ENCODE data around the gene THBS1.
A peak's percentile ranks its signal among the peaks of the same experiment; 100 is the strongest.

Gene THBS1

DNA sequence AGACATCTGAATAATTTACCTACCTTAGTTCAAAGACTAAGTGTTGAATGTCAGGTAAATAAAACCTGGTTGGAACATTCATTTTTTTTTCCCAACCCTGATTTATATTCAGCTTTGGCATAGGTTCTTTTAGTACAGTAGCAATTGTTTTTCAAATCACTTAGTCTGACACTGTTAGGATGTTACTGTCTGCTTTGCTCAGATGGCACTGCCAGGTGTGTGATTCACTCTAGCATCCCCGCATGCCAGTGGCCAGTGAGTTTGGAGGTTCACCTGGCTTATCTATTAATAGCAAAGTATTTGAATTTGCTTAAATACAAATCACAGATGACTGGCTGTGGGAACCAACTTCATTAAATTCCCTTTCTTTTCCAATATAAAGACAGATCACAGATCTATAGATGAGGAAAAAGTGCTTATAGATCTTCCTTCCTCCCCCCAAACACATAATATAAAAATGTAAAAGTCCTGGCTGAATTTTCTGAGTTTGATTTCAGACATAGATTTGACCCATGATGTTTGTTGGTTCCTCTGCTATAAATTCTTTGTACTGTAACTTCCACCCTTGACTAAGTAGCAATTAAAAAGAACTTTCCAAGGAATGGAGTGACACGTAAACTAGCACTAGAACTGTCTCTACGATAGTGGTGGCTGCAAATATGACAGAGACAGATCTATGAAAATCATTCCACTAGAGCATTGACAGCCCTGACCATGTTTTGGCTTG, 3.9 kb downstream of the THBS1 start:
- no peaks in the 10 kb centered on the region for H3K9me3 ChIP-seq (replicated peaks; ENCODE audit: low read length)
- peaks cover 76% of the 10 kb centered on the region for H3K36me3 ChIP-seq (ENCODE audit: insufficient read depth, low read length)
- peaks cover 34% of the 10 kb centered on the region for H3K4me1 ChIP-seq (ENCODE audit: control insufficient read depth, insufficient read depth, low read length)
- peak overlapping the region; percentile 83 for H3K4me3 ChIP-seq (ENCODE audit: low read length)
- peak overlapping the region; percentile 82 for H3K4me2 ChIP-seq (ENCODE audit: low read length)
- H3K9ac ChIP-seq (ENCODE audit: low read depth, low read length) = peak overlapping the region; percentile 83
- no peaks in the 10 kb centered on the region for H3K27me3 ChIP-seq (ENCODE audit: control insufficient read depth, insufficient read depth, low read length)

DNA sequence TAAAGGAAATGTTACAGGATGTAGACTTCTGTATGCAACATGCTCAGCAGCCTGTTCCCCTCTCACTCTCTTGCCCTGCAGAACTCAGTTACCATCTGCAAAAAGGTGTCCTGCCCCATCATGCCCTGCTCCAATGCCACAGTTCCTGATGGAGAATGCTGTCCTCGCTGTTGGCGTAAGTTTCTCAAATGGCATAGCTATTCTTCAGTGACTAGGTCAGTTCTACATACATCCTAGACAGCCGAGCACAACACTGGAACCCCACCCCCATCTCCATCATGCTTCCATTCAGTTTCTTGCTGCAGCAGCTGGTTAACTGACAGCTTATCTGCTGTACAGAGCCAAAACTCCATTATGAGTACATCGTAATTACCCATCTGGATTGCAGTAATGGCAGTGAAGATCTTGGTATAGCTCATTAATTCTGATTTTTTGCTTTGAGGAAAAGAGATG, 4.5 kb downstream of the THBS1 start:
- peak overlapping the region; percentile 83 for H3K9ac ChIP-seq (ENCODE audit: low read depth, low read length)
- no peaks in the 10 kb centered on the region for H3K27me3 ChIP-seq (ENCODE audit: control insufficient read depth, insufficient read depth, low read length)
- H3K36me3 ChIP-seq (ENCODE audit: insufficient read depth, low read length) = peaks cover 82% of the 10 kb centered on the region
- peaks cover 33% of the 10 kb centered on the region for H3K4me1 ChIP-seq (ENCODE audit: control insufficient read depth, insufficient read depth, low read length)
- H3K4me2 ChIP-seq (ENCODE audit: low read length) = peak overlapping the region; percentile 82
- H3K4me3 ChIP-seq (ENCODE audit: low read length) = peak overlapping the region; percentile 83
- no peaks in the 10 kb centered on the region for H3K9me3 ChIP-seq (replicated peaks; ENCODE audit: low read length)

DNA sequence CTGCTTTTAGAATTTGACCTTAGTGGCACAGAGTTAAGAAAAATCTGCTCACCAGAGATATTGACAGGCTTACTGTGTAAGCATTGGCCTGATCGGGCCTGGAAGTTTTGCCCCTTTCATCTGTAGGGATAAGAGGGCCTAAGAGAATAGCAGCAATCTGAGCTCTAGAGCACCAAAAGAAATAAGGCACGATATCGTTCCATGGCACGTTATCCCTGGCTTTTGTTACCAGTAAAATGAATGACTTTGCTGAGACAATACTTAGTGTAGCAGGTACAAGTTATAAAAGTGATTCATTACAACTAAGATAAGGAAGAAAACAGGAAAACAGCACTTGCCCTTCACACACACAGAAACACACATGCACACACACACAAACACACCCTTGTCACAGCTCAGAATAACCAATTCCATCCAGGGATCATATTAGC, 5.0 kb downstream of the THBS1 start:
- Histone ChIP-seq H3K4me3 (ENCODE audit: low read length) (peak overlapping the region; percentile 83), H3K9me3 (replicated peaks; ENCODE audit: low read length) (no peaks in the 10 kb centered on the region), H3K9ac (ENCODE audit: low read depth, low read length) (peak overlapping the region; percentile 83), H3K4me1 (ENCODE audit: control insufficient read depth, insufficient read depth, low read length) (peaks cover 33% of the 10 kb centered on the region), H3K4me2 (ENCODE audit: low read length) (peak overlapping the region; percentile 82), H3K27me3 (ENCODE audit: control insufficient read depth, insufficient read depth, low read length) (no peaks in the 10 kb centered on the region), H3K36me3 (ENCODE audit: insufficient read depth, low read length) (peaks cover 87% of the 10 kb centered on the region)

DNA sequence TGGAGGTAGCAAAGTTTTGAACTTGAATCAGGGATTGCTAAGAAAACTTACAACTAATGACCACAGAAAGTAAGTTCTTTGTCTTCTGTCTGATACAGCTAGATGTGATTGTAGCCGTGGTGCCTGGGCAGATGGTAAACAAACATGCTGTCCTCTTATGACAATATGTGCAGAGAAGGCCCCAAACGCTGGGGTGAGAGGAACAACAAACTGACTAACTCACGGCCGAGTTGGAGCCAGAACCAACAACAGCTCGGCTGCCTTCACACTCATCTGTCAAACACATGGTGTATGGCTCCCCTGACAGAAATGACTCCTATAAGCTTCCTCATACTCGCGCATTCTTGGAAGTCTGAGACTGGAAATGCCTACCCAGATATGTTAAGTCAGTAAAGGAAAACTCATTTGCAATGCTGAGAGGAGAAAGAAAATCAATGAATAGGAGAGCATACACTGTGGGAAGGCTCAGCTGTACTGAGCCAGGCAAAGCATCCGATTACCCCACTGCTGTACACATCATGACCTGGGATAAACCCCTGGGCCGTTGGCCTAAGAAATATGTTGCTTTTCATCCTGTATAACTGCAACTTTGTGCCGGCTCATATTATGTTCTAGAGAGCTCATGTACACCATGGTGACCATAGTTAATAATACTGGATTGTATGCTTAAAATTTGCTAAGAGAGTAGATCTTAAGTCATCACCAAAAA, 5.7 kb downstream of the THBS1 start:
- peak overlapping the region; percentile 82 for H3K4me2 ChIP-seq (ENCODE audit: low read length)
- H3K4me3 ChIP-seq (ENCODE audit: low read length) = peak overlapping the region; percentile 83
- peak overlapping the region; percentile 83 for H3K9ac ChIP-seq (ENCODE audit: low read depth, low read length)
- no peaks in the 10 kb centered on the region for H3K9me3 ChIP-seq (replicated peaks; ENCODE audit: low read length)
- peaks cover 38% of the 10 kb centered on the region for H3K4me1 ChIP-seq (ENCODE audit: control insufficient read depth, insufficient read depth, low read length)
- peaks cover 93% of the 10 kb centered on the region for H3K36me3 ChIP-seq (ENCODE audit: insufficient read depth, low read length)
- H3K27me3 ChIP-seq (ENCODE audit: control insufficient read depth, insufficient read depth, low read length) = no peaks in the 10 kb centered on the region

DNA sequence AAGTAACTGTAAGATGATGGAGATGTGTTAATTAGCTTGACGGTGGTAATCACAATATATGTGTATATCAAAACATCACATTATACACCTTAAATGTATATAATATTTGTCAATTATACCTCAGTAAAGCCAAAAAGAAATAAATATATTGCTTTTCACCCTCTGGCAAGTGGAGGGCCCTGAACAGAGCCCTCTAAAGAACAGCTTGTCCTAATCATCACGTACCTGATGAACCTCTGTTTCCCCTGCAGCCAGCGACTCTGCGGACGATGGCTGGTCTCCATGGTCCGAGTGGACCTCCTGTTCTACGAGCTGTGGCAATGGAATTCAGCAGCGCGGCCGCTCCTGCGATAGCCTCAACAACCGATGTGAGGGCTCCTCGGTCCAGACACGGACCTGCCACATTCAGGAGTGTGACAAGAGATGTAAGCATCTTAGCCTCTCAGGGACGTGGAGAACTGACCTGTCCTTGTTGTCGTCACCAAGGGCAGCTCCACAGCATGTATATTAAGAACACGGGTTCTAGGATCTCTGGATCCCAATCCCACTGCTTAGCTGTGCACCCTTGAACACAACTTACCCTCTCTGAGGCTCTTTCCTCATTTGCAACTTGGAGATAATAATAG, 6.3 kb downstream of the THBS1 start:
- Histone ChIP-seq H3K36me3 (ENCODE audit: insufficient read depth, low read length) (peaks cover 98% of the 10 kb centered on the region), H3K4me1 (ENCODE audit: control insufficient read depth, insufficient read depth, low read length) (peaks cover 37% of the 10 kb centered on the region), H3K27me3 (ENCODE audit: control insufficient read depth, insufficient read depth, low read length) (no peaks in the 10 kb centered on the region), H3K9ac (ENCODE audit: low read depth, low read length) (peak overlapping the region; percentile 83), H3K9me3 (replicated peaks; ENCODE audit: low read length) (no peaks in the 10 kb centered on the region), H3K4me3 (ENCODE audit: low read length) (peak overlapping the region; percentile 83), H3K4me2 (ENCODE audit: low read length) (peak overlapping the region; percentile 82)

DNA sequence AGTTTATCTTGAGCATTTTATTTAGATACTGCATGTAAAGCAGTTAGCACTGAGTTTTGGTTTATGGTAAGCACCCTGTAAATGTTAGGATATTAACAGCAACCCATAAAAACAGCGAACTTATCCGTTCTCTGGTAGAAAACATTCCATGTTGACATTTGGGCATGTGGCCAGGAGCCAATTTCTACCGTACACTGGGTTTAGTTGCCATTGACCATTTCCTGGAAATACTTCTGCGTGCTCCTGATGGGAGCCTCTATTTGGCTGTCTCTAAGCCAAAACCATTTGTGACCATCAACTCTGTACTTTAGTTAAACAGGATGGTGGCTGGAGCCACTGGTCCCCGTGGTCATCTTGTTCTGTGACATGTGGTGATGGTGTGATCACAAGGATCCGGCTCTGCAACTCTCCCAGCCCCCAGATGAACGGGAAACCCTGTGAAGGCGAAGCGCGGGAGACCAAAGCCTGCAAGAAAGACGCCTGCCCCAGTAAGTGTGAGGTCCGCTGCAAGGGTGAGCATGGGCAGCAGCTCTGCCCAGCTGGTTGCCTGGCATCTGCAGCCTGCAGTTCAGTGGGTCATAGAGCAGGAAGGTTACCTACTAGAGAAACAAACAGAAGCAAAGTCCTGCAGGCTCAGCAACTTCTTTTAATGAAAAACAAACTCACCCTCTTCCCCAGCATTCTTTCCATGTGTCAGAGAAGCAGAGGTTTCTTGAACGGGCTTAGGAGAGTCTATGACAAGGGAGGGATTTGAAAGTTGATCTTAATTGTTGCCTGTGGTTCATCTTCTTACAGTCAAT, 7.1 kb downstream of the THBS1 start:
- peaks cover 98% of the 10 kb centered on the region for H3K36me3 ChIP-seq (ENCODE audit: insufficient read depth, low read length)

DNA sequence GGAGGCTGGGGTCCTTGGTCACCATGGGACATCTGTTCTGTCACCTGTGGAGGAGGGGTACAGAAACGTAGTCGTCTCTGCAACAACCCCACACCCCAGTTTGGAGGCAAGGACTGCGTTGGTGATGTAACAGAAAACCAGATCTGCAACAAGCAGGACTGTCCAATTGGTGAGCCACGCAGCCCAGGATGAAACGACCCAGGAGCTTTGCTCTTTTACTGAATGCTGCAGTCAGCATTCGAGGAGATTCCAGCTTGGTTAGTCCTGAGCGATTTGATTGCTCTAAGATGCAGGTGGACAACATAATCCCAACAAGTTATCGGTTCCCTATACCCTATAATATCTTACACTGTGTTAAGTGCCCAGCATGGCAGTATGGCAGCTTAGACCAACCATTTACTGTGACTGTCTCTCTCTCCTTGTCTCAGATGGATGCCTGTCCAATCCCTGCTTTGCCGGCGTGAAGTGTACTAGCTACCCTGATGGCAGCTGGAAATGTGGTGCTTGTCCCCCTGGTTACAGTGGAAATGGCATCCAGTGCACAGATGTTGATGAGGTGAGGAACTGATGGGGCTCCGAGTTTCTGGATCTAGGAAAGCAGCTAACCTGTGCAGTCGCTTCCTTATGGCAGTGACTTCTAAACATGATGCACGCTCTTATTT, 7.8 kb downstream of the THBS1 start:
- H3K9ac ChIP-seq (ENCODE audit: low read depth, low read length) = peak overlapping the region; percentile 43
- peak overlapping the region; percentile 83 for H3K4me3 ChIP-seq (ENCODE audit: low read length)
- H3K4me1 ChIP-seq (ENCODE audit: control insufficient read depth, insufficient read depth, low read length) = peaks cover 36% of the 10 kb centered on the region
- H3K36me3 ChIP-seq (ENCODE audit: insufficient read depth, low read length) = peaks cover 100% of the 10 kb centered on the region
- peak overlapping the region; percentile 82 for H3K4me2 ChIP-seq (ENCODE audit: low read length)
- no peaks in the 10 kb centered on the region for H3K9me3 ChIP-seq (replicated peaks; ENCODE audit: low read length)
- no peaks in the 10 kb centered on the region for H3K27me3 ChIP-seq (ENCODE audit: control insufficient read depth, insufficient read depth, low read length)

More for the DNA sequence above, 7.1 kb downstream of the THBS1 start:
- Histone ChIP-seq H3K4me3 (ENCODE audit: low read length) (peak overlapping the region; percentile 83), H3K9me3 (replicated peaks; ENCODE audit: low read length) (no peaks in the 10 kb centered on the region), H3K4me1 (ENCODE audit: control insufficient read depth, insufficient read depth, low read length) (peaks cover 35% of the 10 kb centered on the region), H3K27me3 (ENCODE audit: control insufficient read depth, insufficient read depth, low read length) (no peaks in the 10 kb centered on the region), H3K4me2 (ENCODE audit: low read length) (peak overlapping the region; percentile 82), H3K9ac (ENCODE audit: low read depth, low read length) (peak overlapping the region; percentile 83)

DNA sequence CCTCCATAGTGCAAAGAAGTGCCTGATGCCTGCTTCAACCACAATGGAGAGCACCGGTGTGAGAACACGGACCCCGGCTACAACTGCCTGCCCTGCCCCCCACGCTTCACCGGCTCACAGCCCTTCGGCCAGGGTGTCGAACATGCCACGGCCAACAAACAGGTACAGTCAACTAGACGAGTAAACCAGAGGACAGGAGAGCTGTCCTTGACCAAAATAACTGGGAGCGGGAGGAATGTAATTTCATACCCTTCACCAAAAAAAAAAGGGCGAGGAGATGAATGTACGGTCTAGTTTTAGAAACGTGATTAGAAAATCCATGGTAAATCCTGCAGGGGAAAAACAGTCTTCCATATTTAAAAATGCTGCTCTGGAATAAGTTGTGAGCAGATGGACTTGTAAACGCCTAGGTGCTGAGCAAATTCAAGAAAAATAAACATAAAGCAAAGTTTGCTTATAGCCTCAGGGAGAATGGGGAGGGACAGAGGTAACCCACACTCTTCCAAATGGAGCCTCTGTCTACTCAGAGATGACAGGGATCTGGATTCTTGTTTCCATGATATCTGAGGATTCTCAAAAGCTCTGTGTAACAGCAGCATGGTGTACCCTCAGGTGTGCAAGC, 8.4 kb downstream of the THBS1 start:
- Histone ChIP-seq H3K4me3 (ENCODE audit: low read length) (peak overlapping the region; percentile 83), H3K27me3 (ENCODE audit: control insufficient read depth, insufficient read depth, low read length) (no peaks in the 10 kb centered on the region), H3K4me1 (ENCODE audit: control insufficient read depth, insufficient read depth, low read length) (peaks cover 36% of the 10 kb centered on the region), H3K9me3 (replicated peaks; ENCODE audit: low read length) (no peaks in the 10 kb centered on the region), H3K4me2 (ENCODE audit: low read length) (peak overlapping the region; percentile 82), H3K9ac (ENCODE audit: low read depth, low read length) (peak overlapping the region; percentile 43), H3K36me3 (ENCODE audit: insufficient read depth, low read length) (peaks cover 100% of the 10 kb centered on the region)

DNA sequence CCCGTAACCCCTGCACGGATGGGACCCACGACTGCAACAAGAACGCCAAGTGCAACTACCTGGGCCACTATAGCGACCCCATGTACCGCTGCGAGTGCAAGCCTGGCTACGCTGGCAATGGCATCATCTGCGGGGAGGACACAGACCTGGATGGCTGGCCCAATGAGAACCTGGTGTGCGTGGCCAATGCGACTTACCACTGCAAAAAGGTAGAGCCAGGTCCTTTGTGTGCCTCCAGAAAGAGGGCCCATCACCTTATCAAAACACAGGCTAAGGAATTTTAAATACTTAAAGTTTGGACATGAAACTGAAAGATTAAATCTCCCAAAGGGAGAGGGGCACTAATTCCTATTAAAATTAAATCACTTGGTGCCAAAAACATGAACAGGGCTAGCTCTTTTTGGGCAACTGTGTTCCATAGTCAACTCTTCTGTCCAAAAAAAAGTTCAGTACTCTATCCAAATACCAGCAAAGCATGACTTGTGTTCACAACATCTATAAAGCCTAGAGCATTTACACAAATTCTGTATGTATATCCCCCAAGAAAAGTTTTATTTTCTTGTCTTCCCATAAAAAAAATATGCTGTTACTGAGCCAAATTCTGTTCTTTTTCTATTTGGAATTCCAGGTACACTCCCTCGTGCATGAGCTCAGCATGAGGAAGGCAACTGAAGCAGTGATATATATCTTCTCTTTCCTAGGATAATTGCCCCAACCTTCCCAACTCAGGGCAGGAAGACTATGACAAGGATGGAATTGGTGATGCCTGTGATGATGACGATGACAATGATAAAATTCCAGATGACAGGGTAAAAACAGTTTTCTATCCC, 9.2 kb downstream of the THBS1 start:
- Histone ChIP-seq H3K4me3 (ENCODE audit: low read length) (peak overlapping the region; percentile 18), H3K27me3 (ENCODE audit: control insufficient read depth, insufficient read depth, low read length) (no peaks in the 10 kb centered on the region), H3K9me3 (replicated peaks; ENCODE audit: low read length) (no peaks in the 10 kb centered on the region), H3K36me3 (ENCODE audit: insufficient read depth, low read length) (peaks cover 100% of the 10 kb centered on the region), H3K4me2 (ENCODE audit: low read length) (peak overlapping the region; percentile 82), H3K9ac (ENCODE audit: low read depth, low read length) (peak overlapping the region; percentile 43), H3K4me1 (ENCODE audit: control insufficient read depth, insufficient read depth, low read length) (peaks cover 36% of the 10 kb centered on the region)

All from skeletal muscle satellite cell (primary cell).